Fibroblast of lung (primary cell): ENCODE results near the gene MEDAG.

Experiments used
- CTCF ChIP-seq, 2 donors: IDR thresholded peaks in 1 of 2; conservative IDR thresholded peaks in 1 of 2; 1 replicate in 1 of 2; 2 replicates in 1 of 2; pipeline ENCODE4 v1.5.1; 2011 to 2012; ENCODE audit warnings: low read length in 2 of 2, control low read depth in 1 of 2, inconsistent platforms in 1 of 2, low read depth in 1 of 2, mild to moderate bottlenecking in 1 of 2
- EZH2 ChIP-seq: IDR thresholded peaks from 2 replicates; pipeline ENCODE4 v1.5.1; 2012; ENCODE audit warnings: low read length, control low read depth, mild to moderate bottlenecking; ENCODE audit errors: missing control alignments

- TF ChIP-seq CTCF (conservative IDR thresholded peaks at IDR 0.05 in 1 of 2, IDR thresholded peaks at IDR 0.05 in 1 of 2; ENCODE audit: low read depth in 1 of 2, low read length in 2 of 2) (no peak), EZH2 (no peak)
Measured at GRCh38 chr13:30898678-30899241, 7.3 kb upstream of the MEDAG start.
